Suppressor macrophage treated with lipopolysaccharide for 4 hours (primary cell): ENCODE data around the gene ZNF138.
"Not testable (repeated sequence)": the region's sequence is repeated elsewhere in the genome, so short reads cannot be mapped to it uniquely, and the experiment has no call there.

ENCODE experiments used
- DNase-seq: peaks from one replicate; pipeline ENCODE4 v3.0.0-alpha.2; 2020

ZNF138 gene

GRCh38 chr7:64794171-64794844, at the start of gene ZNF138:
Gene ZNF138, plus strand, starts transcription at chr7:64794428. Its CDS starts 141 bp downstream, at chr7:64794569.
- DNase-seq, result peak; percentile 91

- DNase-seq, result no peak
These were observed 49.5 kb upstream of the ZNF138 start for GRCh38 chr7:64744680-64745079.

- no peak for DNase-seq
These were observed 46.4 kb upstream of the ZNF138 start for GRCh38 chr7:64747802-64748201.

DNA sequence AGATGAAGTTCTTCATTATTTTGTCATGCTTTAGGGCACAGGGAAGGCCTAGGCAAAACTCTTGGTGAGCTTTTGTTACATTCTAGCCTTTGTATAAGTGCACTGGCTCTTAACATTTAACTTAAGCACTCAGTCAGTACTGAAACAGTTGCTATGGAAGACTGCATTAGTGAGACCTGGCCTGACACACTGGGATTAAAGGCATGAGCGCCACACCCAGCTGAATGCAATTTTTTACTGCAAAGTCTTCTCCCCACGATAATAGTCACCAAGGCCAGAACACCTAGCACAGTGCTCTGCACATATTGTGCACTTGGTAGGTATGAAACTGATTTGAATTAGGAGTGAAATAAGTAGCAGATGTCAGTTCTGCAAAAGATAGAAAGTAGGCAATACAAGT, 41.2 kb upstream of the ZNF138 start:
- DNase-seq, result no peak

GRCh38 chr7:64755865-64756264, 38.4 kb upstream of the ZNF138 start:
- no peak for DNase-seq

GRCh38 chr7:64758151-64758550, 36.1 kb upstream of the ZNF138 start:
- no peak for DNase-seq

GRCh38 chr7:64768824-64769223, 25.4 kb upstream of the ZNF138 start:
- DNase-seq, result no peak

DNA sequence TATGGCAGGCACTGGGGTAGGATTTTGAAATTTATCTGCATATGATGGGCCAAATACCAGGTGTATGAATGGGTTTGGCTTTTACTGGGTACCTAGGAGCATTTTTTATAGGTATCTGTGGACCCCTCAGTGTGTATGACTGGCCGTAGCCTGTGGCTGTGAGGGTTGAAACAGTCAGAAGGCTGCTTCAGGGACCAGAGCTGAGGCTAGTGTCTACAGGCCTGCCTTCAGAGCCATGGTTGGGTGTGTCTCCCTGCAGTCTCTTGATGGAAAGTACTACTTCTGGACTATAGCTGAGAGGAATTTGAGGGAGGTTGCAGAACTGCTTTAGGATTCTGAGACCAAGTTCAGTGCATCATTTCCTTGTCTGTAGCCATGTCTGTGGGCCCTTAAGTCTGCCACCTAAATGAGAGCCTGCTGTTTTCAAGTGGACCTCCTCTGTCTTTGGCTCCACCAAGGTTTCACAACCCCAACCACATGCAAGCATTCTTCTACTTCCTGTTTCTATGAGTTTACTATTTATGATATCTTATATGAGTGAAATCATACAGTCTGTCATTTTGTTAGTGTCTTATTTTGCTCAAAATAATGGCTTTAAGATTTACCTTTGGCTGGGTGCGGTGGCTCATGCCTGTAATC, 19.9 kb upstream of the ZNF138 start:
- DNase-seq, result no peak

DNA sequence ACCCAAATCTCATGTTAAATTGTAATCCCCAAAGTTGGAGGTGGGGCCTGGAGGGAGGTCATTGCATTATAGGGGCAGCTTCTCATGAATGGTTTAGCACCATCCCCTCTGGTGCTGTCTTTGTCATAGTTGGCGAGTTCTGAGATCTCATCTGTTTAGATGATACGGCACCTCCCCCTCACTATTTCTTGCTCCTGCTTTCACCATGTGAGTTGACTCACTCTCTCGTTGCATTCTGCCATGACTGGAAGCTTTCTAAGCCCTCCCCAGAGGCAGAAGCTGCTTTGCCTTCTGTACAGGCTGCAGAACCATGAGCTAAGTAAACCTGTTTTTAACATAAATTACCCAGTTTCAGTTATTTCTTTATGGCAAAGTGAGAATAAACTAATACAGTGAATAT, 18.9 kb upstream of the ZNF138 start:
- DNase-seq, result no peak

DNA sequence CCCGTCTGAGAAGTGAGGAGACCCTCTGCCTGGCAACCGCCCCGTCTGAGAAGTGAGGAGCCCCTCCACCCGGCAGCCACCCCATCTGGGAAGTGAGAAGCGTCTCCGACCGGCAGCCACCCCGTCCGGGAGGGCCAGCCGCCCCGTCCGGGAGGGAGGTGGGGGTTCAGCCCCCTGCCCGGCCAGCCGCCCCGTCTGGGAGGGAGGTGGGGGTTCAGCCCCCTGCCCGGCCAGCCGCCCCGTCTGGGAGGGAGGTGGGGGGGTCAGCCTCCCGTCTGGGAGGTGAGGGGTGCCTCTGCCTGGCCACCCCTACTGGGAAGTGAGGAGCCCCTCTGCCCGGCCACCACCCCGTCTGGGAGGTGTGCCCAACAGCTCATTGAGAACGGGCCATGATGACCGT, 9.4 kb upstream of the ZNF138 start:
- DNase-seq, result not testable (repeated sequence)

DNA sequence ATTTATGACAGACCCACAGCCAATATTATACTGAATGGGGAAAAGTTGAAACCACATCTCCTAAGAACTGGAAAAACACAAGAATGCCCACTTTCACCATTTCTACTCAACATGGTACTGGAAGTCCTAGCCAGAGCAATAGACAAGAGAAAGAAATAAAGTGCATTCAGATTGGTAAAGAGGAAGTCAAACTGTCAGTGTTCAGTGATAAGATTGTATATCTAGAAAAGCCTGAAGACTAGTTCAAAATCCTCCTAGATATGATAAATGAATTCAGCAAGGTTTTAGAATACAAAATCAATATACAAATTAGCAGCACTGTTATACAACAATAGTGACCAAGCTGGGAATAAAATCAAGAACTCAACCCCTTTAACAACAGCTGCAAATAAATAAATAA, 6.9 kb upstream of the ZNF138 start:
- DNase-seq, result no peak

DNA sequence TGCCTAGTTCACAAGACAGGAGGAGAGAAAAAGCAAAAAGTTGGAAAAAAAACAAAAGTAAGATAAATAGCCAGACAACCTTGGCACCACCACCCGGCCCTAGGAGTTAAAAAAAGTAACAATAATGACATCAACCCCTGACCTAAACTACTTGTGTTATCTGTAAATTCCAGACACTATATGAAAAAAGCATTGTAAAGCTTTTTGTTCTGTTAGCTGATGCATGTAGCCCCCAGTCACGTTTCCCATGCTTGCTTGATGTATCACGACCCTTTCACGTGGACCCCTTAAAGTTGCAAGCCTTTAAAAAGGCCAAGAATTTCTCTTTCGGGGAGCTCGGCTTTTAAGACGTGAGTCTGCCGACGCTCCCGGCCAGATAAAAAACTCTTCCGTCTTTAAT, 5.0 kb upstream of the ZNF138 start:
- not testable (repeated sequence) for DNase-seq

DNA sequence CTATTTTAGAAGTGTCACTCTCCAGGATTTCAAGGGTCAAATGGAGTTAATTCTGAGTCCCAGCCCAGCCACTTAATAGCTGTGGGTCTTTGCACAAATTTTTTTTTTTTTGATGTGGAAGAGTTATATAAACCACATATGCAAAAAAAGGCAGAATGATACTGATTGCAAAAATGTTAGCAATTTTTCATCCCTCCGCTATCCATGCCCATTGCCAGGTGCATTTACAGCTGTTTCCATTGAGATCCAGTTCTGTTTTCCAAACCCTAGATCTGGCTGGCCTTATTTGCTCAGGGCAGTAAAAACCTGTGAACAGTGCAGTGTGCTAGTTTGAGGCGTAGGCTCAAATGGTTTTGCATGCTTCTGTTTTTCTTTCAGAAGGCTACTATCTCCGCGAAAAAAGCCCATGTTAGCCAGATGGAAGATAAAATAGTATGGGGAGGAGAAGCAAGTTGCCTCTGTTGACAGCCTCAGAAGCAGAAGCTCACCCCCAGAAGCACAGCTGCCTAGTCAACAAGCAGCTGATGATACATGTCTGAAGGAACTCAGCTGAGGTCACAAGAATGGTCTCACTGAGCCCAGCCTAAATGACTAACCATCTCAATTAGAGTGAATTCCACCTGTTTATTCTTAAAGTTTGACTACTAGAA, 997 bp upstream of the ZNF138 start:
- DNase-seq, result no peak

- no peak for DNase-seq
These were observed 948 bp downstream of the ZNF138 start for GRCh38 chr7:64795176-64795575.

- DNase-seq, result not testable (repeated sequence)
These were observed 4.9 kb downstream of the ZNF138 start for GRCh38 chr7:64799169-64799568.

DNA sequence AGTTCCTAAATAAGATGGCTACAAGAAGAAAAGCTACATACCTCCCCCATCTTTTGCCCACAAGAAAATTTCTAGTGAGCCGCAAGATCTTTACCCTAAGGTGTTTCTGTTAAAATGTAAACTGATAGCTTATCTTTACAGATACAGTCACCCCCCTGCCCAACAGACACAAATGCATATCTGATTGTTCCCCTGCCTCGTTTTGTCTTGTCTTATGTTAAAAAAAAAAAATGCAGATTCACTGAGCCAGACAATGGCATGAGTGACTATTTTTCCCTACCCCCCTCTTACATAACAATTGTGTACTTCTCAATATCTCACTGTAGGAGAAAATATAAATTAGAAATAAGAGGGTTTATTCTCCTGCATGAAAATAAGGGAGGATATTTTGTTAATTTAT, 8.5 kb downstream of the ZNF138 start:
- no peak for DNase-seq

GRCh38 chr7:64807731-64808365, 13.6 kb downstream of the ZNF138 start:
- no peak for DNase-seq

GRCh38 chr7:64811767-64812166, 17.5 kb downstream of the ZNF138 start:
- DNase-seq, result no peak

DNA sequence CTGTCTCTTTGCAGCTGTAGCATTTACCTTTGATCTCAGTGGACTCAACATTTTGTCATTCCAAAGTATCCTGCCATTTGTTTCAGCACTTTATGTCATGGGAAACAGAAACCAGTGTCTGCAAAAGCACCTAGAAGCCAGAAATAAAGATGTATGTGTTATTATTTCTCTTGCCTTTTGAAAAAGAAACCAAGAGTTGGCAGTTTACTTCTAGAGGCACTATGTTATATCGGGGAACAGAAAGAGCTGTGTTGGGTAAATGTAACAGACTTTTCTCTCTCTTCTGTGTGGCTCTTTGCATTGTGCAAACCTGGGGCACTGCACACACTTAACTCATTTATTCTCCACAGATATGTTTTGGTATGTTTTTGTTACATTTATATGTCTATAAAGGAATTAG, 36.7 kb downstream of the ZNF138 start:
- DNase-seq, result no peak

- DNase-seq, result no peak
These were observed 37.9 kb downstream of the ZNF138 start for GRCh38 chr7:64832136-64832535.

DNA sequence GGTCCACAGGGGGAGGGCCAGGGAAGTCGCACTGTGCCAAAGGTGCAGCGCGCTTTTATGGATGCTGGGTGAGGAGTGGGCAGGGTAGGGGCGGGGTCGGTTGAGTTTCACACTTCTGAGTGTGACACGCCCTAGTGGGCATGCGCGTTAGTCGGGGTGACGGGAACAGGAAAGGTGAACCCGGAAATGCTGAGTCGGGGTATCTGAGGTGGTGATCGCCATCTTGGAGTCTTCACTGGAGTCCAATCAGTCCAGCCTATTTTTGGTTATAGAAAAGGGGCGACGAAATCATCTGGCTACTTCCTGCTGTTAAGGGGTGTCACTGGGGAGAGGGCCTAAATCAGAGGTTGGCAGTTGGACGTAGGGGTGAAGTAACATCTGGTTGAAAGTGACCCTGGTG, 40.8 kb downstream of the ZNF138 start:
- DNase-seq, result no peak

GRCh38 chr7:64835856-64836255, 41.6 kb downstream of the ZNF138 start:
- DNase-seq, result not testable (repeated sequence)

DNA sequence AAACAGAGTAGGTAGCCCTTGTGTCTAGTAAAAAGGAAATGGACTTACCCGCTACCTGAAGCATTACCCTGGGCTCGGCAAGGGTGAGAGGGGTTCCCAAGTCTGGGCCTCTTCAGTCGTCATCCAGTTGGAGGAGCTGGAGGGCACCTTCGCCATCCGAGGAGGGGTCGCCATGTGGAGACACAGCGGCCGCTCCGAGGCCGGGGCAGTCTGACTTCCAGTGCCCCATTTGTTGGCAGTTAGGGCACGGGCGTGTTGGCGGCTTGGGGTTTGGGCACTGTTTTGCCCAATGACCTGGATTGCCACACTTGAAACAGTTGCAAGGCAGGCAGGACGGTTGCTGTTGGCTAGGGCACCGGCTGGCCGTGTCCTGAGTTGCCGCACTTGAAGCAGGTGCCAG, 43.8 kb downstream of the ZNF138 start:
- DNase-seq, result not testable (repeated sequence)

DNA sequence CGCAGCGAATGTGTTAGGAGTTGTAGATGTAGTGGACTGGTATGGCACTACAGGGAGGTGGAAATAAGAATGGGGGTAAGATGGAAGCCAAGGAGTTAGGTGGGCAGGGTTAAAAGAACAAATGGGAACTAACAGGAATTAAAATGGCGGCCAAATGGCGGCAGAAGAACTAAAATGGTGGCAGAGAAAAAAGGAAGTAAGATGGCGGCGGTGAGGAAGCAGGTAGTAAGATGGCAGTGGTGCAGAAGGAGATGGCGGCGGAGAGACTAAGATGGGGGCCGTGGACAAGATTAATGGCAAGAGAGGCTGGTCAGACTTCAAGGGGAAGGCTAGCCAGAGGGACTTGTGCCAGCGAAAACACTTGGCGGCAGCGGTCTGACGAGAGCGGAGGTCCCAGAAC, 44.5 kb downstream of the ZNF138 start:
- DNase-seq, result no peak
